Measurements from ENCODE around the gene SLC9B2.
"Not testable (repeated sequence)": the region's sequence is repeated elsewhere in the genome, so short reads cannot be mapped to it uniquely, and the experiment has no call there.

Gene SLC9B2

GRCh38 chr4:102993985-102994384 lies 82.6 kb downstream of the SLC9B2 start:
- POLR2A ChIA-PET; H3K4me3 ChIP-seq (ENCODE audit: low read depth, low read length); H3K36me3 ChIP-seq (ENCODE audit: control insufficient read depth in 2 of 2, insufficient read depth in 1 of 2, low read length in 2 of 2); H3K9me3 ChIP-seq (ENCODE audit: control insufficient read depth, insufficient read depth, low read depth, low read length); CTCF ChIA-PET; H3K4me1 ChIP-seq (ENCODE audit: control insufficient read depth, insufficient read depth, low read length); H3K27ac ChIP-seq (ENCODE audit: extremely low read depth, low read depth, low read length): not testable (repeated sequence)
- peak; percentile 70 for TF ChIP-seq ZNF585B (tag by site-specific recombination; IDR thresholded peaks at IDR 0.05)

DNA sequence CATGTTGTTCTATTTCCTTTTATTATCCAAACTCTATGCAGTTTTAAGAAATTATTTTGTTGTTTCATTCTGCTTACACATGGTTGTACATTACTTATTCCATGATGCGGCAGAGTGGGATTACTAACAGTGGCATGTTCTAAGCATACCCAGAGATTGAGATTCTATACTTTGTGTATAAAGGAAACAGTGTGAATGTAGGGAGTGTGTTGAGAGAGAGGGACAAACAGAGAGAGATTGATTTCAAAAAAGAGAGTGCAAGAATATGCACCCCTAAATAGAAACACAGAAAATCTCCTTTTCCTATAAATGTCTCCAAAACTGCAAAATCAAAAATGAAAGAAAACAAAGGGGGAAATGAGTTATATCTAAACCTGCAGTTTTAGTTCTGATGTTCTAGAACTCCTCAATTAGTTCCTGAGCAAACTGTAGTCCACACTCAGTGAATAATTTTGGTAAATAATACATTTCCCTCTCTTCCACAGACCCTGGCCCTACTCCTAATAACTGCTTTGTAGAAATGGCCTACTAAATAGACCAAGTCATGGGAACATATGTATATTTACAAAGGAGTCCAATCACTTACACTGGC lies 88.0 kb downstream of the SLC9B2 start:
- H3K27ac ChIP-seq (ENCODE audit: extremely low read depth, low read depth, low read length): no peak overlapping the region
- ChIA-PET POLR2A (no interaction called here), CTCF (no interaction called here)
- H3K4me1 ChIP-seq (ENCODE audit: control insufficient read depth, insufficient read depth, low read length): no peaks in the 10 kb centered on the region
- TF ChIP-seq ZNF48 (tag by site-specific recombination; IDR thresholded peaks at IDR 0.05) (no peak), ZNF146 (tag by site-specific recombination; IDR thresholded peaks at IDR 0.05) (no peak), MZF1 (tag by site-specific recombination; IDR thresholded peaks at IDR 0.05; ENCODE audit: borderline replicate concordance) (no peak)
- H3K9me3 ChIP-seq (ENCODE audit: control insufficient read depth, insufficient read depth, low read depth, low read length): no peaks in the 10 kb centered on the region
- no peak overlapping the region for H3K4me3 ChIP-seq (ENCODE audit: low read depth, low read length)
- H3K36me3 ChIP-seq (ENCODE audit: control insufficient read depth in 2 of 2, insufficient read depth in 1 of 2, low read length in 2 of 2): no peaks in the 10 kb centered on the region

DNA sequence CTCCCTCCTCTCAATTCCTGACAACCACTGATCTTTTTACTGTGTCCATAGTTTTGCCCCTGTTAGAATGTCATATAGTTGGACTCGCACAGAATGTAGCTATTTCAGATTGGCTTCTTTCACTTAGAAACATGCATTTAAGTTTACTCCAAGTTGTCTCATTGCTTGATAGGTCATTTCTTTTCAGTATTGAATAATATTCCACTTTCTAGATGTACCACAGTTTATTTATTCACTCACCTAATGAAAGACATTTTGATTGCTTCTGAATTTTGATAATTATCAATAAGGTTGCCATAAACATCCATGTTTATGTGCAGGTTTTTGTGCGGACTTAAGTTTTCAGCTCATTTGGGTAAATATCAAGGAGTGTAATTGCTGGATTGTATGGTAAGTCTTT lies 95.6 kb downstream of the SLC9B2 start:
- ChIA-PET POLR2A (no interaction called here), CTCF (no interaction called here)
- Histone ChIP-seq H3K36me3 (ENCODE audit: control insufficient read depth in 2 of 2, insufficient read depth in 1 of 2, low read length in 2 of 2) (no peaks in the 10 kb centered on the region), H3K9me3 (ENCODE audit: control insufficient read depth, insufficient read depth, low read depth, low read length) (no peaks in the 10 kb centered on the region), H3K27ac (ENCODE audit: extremely low read depth, low read depth, low read length) (no peak overlapping the region), H3K4me3 (ENCODE audit: low read depth, low read length) (no peak overlapping the region), H3K4me1 (ENCODE audit: control insufficient read depth, insufficient read depth, low read length) (no peaks in the 10 kb centered on the region)
- TF ChIP-seq ZNF449 (tag by site-specific recombination; IDR thresholded peaks at IDR 0.05) (no peak), ZNF514 (tag by site-specific recombination; IDR thresholded peaks at IDR 0.05) (no peak), ZNF324 (tag by site-specific recombination; IDR thresholded peaks at IDR 0.05) (no peak), ZNF747 (tag by site-specific recombination; IDR thresholded peaks at IDR 0.05) (no peak), ZNF843 (tag by site-specific recombination; IDR thresholded peaks at IDR 0.05) (no peak), ZNF518A (tag by site-specific recombination; conservative IDR thresholded peaks at IDR 0.05; ENCODE audit: low read depth) (no peak), ZBTB8A (tag by site-specific recombination; IDR thresholded peaks at IDR 0.05) (no peak), ZNF791 (tag by site-specific recombination; IDR thresholded peaks at IDR 0.05) (no peak), ZNF202 (tag by site-specific recombination; IDR thresholded peaks at IDR 0.05; ENCODE audit: borderline replicate concordance) (no peak)

Measured in HEK293 (cell line).